Bronchial epithelial cell (primary cell): ENCODE results near the gene MEF2D. TPM values are rescaled to one million over a fixed set of nuclear protein-coding genes. Genes with fewer than 3 reads are reported as not detected.

Source experiments
- DNase-seq: peaks from one replicate; pipeline ENCODE4 v3.0.0-alpha.2; 2010; ENCODE audit warnings: low read depth
- FAIRE-seq: peaks from 2 replicates; lab custom pipeline; 2011; peaks lifted over from hg19 to GRCh38; lab: Jason Lieb, UNC
- H3K27me3 ChIP-seq: 2 replicates; pipeline ENCODE4 v1.5.1; 2011; ENCODE audit warnings: low read length; ENCODE audit not compliant: control insufficient read depth, insufficient read depth
- H3K36me3 ChIP-seq: 2 replicates; pipeline ENCODE4 v1.5.1; 2011; ENCODE audit warnings: low read length; ENCODE audit not compliant: control insufficient read depth, insufficient read depth
- H3K4me3 ChIP-seq: 2 replicates; pipeline ENCODE4 v1.5.1; 2011; ENCODE audit warnings: mild to moderate bottlenecking, low read depth, low read length, control low read depth
- total RNA-seq: library from RNA; depleted of rRNA; stranded (reverse); fragments of >200 nt; gene quantifications from 2 replicates; pipeline ENCODE4 v1.2.1, GENCODE V29; 2014
- TF ChIP-seq, protein P1 (sequence below): IDR thresholded peaks from 2 replicates; pipeline ENCODE4 v1.5.1; 2011; ENCODE audit warnings: mild to moderate bottlenecking, moderate library complexity, low read length, control low read depth, inconsistent platforms; ENCODE audit not compliant: insufficient read depth, severe bottlenecking

Gene MEF2D
- 1.3 and 4.9 TPM in 2 replicates for total RNA-seq

DNA sequence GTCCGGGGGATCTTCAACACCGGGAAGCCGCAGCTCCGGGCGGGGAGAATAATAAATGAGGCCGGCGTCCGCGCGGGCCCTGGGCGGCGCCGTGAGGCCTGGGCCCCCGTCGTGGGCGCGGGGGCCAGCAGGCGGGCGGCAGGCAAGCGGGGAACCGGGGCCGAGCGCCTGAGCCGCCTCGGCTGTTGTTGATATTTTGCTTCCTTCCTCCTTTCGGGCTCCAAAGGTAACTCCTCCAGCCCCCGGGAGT is at the start of gene MEF2D:
MEF2D (minus strand) TSS at position 233 of the 250 bp plus-strand sequence. CDS start 17,483 bp downstream, outside the sequence.
- DNase-seq, result no peak
- peak within 1 kb of the TSS; percentile 96 for H3K4me3 ChIP-seq
- no peak for FAIRE-seq

DNA sequence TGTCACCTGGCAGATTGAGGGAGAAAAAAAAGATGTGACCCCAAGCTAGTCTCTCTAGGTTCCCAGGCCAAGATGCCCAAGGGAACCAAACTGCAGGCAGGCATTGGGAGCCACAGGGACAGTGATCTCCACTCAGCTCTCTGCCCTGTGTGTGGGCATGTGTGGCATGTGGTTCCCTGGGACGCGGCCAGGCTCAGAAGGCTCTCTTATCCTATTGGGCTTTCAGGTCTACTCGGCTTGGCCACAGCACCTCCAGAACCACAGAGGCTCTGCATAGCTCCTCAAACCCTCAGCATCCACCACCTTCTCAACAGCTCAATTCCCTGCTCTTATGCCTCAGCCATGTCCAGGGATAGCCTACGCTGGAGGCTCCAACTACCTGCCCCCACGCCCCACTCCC is 49.8 kb upstream of the MEF2D start:
- H3K4me3 ChIP-seq, result no peak overlapping the region
- peaks cover 4% of the 10 kb centered on the region for H3K36me3 ChIP-seq
- TF ChIP-seq, protein P1, sequence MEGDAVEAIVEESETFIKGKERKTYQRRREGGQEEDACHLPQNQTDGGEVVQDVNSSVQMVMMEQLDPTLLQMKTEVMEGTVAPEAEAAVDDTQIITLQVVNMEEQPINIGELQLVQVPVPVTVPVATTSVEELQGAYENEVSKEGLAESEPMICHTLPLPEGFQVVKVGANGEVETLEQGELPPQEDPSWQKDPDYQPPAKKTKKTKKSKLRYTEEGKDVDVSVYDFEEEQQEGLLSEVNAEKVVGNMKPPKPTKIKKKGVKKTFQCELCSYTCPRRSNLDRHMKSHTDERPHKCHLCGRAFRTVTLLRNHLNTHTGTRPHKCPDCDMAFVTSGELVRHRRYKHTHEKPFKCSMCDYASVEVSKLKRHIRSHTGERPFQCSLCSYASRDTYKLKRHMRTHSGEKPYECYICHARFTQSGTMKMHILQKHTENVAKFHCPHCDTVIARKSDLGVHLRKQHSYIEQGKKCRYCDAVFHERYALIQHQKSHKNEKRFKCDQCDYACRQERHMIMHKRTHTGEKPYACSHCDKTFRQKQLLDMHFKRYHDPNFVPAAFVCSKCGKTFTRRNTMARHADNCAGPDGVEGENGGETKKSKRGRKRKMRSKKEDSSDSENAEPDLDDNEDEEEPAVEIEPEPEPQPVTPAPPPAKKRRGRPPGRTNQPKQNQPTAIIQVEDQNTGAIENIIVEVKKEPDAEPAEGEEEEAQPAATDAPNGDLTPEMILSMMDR, result no peak
- no peaks in the 10 kb centered on the region for H3K27me3 ChIP-seq
- FAIRE-seq (peak; percentile 73), DNase-seq (no peak)

More for the DNA sequence above, at the start of gene MEF2D:
- TF ChIP-seq, protein P1, result no peak
- no peaks in the 10 kb centered on the region for H3K27me3 ChIP-seq
- H3K36me3 ChIP-seq, result no peaks in the 10 kb centered on the region

DNA sequence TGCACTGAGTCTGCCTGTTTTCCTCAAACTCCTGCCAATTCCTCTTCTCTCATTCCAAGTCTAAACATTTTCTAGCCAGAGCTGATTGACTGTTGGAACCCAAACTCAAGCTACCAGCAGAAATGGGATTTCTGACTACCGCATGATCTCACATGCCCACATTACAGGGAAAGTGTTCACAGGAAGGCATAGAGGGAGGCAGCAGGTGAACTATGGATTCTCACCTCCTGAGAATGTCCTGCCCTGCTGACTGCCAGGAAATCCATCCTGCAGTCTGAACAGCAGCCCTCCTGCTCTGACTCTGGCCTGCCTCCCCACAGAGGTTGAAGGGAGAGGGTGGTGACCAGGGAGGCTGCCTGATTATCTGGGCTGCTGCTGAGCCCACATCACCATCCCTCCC is 49.3 kb upstream of the MEF2D start:
- FAIRE-seq, result no peak
- Histone ChIP-seq H3K27me3 (no peaks in the 10 kb centered on the region), H3K36me3 (peaks cover 4% of the 10 kb centered on the region), H3K4me3 (no peak overlapping the region)
- DNase-seq, result peak; percentile 59
- TF ChIP-seq, protein P1, result no peak

DNA sequence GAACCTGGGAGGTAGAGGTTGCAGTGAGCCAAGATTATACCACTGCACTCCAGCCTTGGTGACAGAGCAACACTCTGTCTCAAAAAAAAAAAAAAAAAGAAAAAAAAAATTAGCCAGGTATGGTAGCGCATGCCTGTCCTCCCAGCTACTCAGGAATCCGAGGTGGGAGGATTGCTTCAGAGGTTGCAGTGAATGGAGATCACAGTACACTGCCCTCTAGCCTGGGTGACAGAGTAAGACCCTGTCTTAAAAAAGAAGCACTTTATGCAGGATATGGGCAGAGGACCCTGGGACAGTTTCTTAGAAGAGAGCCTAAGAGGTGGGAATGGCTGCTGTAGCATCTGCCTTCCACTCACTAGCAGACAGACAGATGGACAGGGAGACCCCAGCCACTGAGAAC is 48.8 kb upstream of the MEF2D start:
- peak; percentile 14 for DNase-seq
- FAIRE-seq, result no peak
- Histone ChIP-seq H3K27me3 (no peaks in the 10 kb centered on the region), H3K36me3 (peaks cover 4% of the 10 kb centered on the region), H3K4me3 (no peak overlapping the region)
- TF ChIP-seq, protein P1, result no peak

DNA sequence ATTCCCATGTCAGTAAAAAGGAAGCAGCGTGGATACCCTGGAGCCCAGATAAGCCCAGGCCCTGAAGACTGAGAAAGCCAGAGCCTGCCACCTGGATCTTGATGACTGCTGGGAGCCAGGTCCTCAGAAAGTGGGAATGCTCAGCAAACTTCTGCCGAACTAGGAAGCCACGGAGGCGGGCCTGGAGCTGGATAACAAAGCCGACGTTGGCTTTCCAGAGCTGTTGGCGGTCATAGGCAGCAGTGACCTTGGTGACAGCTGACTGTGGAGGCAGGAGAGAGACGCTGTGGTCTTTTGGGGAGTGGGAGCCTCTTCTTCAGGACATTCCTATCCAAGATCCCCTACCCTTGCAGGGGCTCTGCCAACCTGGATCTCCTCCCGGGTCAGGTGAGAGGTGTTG is 47.4 kb upstream of the MEF2D start:
- Histone ChIP-seq H3K36me3 (peaks cover 1% of the 10 kb centered on the region), H3K27me3 (no peaks in the 10 kb centered on the region), H3K4me3 (no peak overlapping the region)
- DNase-seq (no peak), FAIRE-seq (no peak)
- TF ChIP-seq, protein P1, result no peak

DNA sequence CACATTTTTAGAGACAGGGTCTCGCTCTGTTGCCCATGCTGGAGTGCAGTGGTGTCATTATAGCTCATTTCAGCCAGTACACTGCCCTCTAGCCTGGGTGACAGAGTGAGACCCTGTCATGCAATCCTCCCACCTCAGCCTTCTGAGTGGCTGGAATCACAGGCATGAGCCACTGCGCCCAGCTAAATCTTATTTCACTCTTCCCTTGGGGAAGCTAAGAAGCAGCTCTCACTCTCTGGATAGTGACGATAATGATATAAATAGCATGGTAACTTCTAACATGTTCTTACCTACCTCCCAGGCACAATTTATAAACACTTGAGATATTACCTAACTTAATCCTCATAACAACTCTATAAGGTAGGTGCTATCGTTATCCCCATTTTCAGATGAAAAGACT is 46.9 kb upstream of the MEF2D start:
- H3K4me3 ChIP-seq, result no peak overlapping the region
- FAIRE-seq, result no peak
- H3K36me3 ChIP-seq, result peaks cover 1% of the 10 kb centered on the region
- TF ChIP-seq, protein P1, result no peak
- no peaks in the 10 kb centered on the region for H3K27me3 ChIP-seq
- DNase-seq, result no peak
